D721Med (cell line): Measurements from ENCODE around the gene ABHD16B.
A peak's percentile ranks its signal among the peaks of the same experiment; 100 is the strongest.

Source experiments
- DNase-seq: peaks from one replicate; pipeline ENCODE4 v3.0.0; 2011; ENCODE audit warnings: low spot score; ENCODE audit not compliant: insufficient read length
- FAIRE-seq: peaks from 2 replicates; lab custom pipeline; 2011; peaks lifted over from hg19 to GRCh38; lab: Jason Lieb, UNC
- TF ChIP-seq, protein P1 (sequence below): IDR thresholded peaks from 2 replicates; pipeline ENCODE4 v1.5.1; 2012; ENCODE audit warnings: mild to moderate bottlenecking, control low read depth; ENCODE audit not compliant: insufficient read depth; ENCODE audit errors: missing control alignments

Gene ABHD16B

GRCh38 chr20:63890201-63890576 is 28.9 kb downstream of the ABHD16B start:
- TF ChIP-seq, protein P1, sequence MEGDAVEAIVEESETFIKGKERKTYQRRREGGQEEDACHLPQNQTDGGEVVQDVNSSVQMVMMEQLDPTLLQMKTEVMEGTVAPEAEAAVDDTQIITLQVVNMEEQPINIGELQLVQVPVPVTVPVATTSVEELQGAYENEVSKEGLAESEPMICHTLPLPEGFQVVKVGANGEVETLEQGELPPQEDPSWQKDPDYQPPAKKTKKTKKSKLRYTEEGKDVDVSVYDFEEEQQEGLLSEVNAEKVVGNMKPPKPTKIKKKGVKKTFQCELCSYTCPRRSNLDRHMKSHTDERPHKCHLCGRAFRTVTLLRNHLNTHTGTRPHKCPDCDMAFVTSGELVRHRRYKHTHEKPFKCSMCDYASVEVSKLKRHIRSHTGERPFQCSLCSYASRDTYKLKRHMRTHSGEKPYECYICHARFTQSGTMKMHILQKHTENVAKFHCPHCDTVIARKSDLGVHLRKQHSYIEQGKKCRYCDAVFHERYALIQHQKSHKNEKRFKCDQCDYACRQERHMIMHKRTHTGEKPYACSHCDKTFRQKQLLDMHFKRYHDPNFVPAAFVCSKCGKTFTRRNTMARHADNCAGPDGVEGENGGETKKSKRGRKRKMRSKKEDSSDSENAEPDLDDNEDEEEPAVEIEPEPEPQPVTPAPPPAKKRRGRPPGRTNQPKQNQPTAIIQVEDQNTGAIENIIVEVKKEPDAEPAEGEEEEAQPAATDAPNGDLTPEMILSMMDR, result no peak
- DNase-seq (no peak), FAIRE-seq (no peak)

- FAIRE-seq (no peak), DNase-seq (no peak)
- TF ChIP-seq, protein P1, result no peak
These were observed 29.3 kb downstream of the ABHD16B start for GRCh38 chr20:63890616-63891015.

DNA sequence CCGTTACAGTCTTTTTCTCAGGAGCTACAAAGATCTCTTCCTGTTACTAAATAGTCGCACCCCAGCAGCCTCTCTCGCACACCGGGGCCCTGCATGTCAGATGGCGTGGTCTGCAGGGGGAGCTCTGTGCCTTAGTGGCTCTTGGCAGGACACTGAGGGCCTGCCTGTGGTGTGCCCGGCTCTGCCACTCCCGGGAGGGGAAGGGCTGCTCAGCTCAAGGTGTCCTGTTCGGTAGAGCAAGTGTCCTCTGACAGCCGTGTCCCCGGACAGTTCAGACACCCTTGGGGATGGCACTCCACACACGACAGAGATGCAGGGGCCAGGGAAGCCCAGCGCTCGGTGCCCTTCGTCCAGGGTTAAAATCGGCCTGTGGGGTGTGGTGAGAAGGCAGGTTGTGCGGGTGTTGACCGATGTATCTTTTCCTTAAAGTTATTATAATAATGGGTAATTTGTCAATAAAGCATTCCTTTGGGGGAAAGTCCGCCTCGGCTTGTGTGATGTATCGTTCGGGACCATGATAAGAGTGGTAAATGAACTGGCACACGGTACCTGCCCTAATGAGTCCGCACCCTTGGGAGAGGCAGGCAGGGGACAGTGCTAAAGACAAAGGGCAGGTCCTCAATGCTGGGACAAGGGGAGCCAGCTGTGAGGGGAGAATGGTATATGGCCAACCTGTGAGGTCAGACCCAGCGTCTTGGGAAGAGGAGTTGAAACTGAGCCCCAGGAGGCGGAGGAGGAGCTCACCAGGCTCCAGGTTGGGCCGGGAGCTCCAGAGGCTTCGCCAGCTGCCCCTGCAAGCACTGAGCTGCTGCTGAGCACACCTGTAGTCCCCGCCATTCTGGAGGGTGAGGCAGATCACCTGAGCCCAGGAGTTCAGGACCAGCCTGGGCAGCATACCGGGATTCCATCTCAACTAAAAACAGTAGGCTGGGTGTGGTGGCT is 30.0 kb downstream of the ABHD16B start:
- DNase-seq (no peak), FAIRE-seq (no peak)
- TF ChIP-seq, protein P1, result peak; percentile 7

GRCh38 chr20:63892402-63892801 is 31.1 kb downstream of the ABHD16B start:
- FAIRE-seq, result no peak

GRCh38 chr20:63893999-63894357 is 32.7 kb downstream of the ABHD16B start:
- TF ChIP-seq, protein P1, result no peak
- FAIRE-seq (no peak), DNase-seq (no peak)

More at GRCh38 chr20:63892402-63892801, 31.1 kb downstream of the ABHD16B start:
- TF ChIP-seq, protein P1, result no peak
- DNase-seq, result no peak

DNA sequence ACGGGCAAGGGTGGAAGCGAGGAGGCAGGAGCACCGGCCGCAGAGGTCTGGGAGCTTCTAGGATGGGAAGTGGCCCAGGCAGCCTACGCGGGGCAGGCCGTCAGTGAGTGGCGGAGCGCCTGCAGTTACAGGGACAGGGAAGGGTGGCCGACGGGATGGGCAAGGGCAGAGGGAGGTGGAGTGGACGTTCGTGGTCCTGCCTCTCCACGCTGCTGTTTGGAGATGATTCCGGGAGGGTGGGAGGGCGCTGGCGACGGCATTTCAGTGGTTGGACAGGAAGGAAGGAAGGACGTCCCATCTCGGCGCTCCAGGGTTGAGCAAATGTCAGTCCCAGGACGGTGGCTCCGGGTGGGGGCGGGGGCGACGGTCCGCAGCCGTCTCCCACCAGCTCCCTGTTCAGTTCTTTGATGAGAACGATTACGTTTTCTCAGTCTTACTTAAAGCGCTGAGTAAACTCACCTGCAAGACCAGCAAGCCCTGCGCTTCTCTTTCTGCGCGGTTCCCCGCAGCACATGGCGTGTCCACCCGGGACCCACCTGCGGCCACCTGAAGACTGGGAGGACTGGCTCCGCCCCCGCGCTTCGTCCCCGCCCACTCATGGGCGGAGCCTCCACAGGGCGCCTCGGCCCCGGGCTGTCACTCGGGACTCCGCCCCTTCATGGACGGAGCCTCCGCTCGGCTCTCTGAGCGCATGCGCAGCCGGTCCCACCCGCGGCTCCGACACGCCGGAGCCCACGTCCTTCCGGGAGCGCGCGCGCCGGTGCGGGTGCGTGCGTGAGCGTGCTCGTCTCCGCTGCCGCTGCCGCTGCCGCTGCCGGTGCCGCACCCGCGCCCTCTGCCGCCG is 33.3 kb downstream of the ABHD16B start, which contains the start of gene DNAJC5:
DNAJC5 (plus strand) TSS at position 769 of the 844 bp plus-strand sequence. CDS start 33,220 bp downstream, outside the sequence.
- FAIRE-seq, result no peak
- TF ChIP-seq, protein P1, result no peak
- DNase-seq, result peak; percentile 100
